Globus pallidus (tissue), 1 donor: ENCODE data around the gene KRT85.
"Not testable (repeated sequence)": the region's sequence is repeated elsewhere in the genome, so short reads cannot be mapped to it uniquely, and the experiment has no call there.

Experiments
- DNase-seq: peaks from one replicate; pipeline ENCODE4 v3.0.0-alpha.2; 2015; ENCODE audit warnings: low spot score

The KRT85 gene

DNA sequence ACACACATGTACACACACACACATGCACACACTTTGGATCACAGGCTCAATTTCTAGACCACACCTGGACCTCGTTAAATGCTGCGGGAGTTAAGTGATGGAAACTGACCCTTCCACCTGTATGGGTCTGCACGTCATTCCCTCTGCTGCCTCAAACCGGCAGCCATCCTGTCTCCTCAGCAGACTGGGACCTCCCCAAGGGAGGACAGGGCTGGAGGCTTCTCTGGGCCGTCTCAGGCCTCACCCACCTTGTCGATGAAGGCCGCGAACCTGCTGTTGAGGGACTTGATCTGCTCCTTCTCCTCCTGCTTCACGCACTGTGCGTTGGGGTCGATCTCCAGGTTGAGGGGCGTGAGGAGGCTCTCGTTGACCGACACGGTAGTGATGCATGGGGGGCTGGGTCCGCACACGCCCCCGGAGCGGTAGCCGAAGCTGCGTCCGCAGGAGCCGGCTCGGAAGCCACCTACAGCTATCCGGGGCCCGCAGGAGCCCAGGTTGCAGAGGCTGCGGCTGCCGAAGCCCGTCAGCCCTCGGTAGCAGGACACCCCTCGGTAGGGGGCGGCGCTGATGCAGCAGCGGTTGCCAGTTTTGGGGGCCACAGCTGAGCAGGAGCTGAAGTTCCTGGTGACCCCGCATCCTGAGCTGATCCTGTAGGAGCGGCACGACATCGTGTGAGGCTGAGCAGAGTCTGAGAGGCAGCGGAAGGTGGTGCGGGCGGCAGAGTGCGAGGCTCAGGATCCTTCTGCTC, at the start of gene KRT85:
TSS of gene KRT85 (minus strand) at position 744 of the 748 bp plus-strand sequence. CDS start at position 668, 76 bp downstream.
- DNase-seq = no peak

- DNase-seq = no peak
Observed at GRCh38 chr12:52416795-52417194, 49.5 kb upstream of the KRT85 start.

DNA sequence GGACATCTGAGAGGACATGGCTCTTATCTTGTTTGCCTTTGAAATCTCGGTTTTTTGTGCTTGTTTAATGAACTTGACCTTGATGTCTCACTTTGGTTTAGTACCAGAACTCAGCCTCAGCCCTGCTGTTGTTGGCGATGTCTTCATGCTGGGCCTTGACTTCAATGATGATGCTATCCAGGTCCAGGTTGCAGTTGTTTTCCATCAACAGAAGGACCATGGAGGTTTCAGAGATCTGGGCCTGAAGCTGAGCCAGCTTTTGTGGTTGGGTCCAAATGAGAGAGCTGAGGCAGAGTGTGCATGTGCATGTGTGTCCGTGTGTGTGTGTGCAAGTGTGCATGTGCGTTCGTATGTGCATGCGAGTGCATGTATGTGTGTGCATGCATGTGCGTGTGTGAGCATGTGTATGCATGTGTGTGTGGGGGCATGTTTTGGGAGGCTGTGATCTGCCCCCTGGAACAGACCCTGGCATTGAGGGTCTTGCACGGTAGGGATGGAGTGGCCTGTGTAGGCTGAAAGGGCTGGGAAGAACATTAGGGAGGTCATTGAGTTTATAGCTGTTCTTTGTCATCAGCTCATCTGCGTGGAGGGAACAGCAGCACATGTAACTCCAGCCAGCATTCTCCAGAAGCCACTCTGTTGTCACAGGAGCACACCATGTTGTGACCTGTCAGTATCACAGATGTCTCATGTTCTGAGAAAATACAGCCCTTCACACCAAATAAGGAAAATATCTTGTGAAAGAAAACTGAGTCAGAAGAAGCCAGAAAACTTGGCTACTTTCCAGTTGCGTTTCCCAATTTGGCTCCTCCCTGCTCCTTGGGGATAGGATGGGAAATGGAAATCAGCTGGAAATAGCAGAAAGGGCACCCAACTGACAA, 48.8 kb upstream of the KRT85 start:
- DNase-seq = no peak

DNA sequence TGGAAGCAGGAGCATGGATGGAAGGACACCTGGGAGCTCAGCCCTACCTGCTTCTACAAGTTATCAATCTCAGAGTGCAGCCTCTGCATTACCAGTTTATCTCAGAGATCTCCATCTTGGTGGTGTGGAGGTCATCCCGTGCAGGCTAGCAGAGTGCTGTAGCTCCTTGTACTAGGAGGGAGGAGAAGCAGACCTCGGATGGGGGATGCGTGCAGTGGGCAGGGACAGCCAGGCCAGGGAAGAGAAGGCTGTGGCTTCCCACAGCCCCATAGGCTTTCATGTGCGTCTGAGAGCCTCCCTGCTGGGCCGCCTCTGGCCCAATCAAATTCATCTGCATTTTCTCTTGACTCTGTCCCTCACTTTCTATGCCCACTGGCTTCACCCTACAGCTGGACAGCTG, 47.7 kb upstream of the KRT85 start:
- DNase-seq = no peak

DNA sequence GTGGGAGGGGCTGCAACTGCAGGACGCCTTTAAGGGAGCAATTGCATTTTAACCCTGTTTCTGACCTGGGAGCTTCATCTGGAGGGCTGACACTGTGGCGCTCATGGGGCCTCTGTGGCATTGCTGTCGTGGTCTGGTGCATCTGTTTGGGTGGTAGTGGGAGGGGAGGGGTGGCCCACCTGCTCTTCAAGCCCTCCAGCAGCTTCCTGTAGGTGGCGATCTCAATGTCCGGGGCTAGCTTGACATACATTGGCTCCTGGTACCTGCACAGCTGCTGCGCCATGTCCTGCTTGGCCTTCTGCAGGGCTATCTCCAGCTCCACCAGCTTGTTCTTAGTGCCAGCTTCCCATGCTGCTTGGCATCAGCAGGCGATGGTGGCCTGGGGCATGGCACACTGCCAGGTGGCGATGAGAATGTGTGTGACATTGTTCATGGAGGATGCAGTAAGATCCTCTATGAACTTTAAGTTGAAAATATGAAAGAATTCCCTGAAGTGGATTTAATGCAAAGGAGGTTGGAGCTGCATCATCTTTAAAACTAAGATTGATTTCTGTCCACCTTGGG, 46.6 kb upstream of the KRT85 start:
- DNase-seq = no peak

GRCh38 chr12:52413202-52413601, 45.9 kb upstream of the KRT85 start:
- DNase-seq = no peak

GRCh38 chr12:52411815-52412214, 44.5 kb upstream of the KRT85 start:
- DNase-seq = no peak

DNA sequence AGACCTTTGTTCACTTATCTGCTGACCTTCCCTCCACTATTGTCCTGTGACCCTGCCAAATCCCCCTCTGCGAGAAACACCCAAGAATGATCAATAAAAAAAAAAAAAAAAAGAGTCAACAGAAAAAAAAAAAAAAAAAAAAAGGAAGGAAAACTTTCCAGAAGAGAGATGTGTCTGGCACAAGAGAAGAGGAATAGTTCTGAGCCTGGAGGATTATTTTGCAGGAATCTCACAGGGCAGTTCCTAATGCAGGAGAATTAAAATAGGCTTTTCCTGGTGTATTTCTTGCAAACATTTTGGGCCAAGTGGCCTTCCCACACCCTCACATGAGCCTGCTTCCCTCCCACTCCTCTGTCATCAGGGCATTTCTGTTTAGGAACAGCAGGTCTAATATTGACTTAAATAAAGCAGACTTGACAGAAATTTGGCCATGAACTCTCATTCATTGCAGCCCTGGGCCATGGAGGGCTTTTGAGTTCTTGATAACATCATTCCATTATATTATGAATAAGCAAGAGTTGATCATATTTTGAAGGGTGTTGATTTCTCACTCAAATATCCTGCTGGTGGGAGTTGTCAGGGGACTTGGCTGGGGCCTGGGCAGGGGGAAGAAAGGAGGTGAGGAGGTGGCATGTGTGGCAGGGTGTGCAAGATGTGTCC, 43.4 kb upstream of the KRT85 start:
- DNase-seq = not testable (repeated sequence)

- DNase-seq = no peak
Observed at GRCh38 chr12:52407918-52408317, 40.6 kb upstream of the KRT85 start.

DNA sequence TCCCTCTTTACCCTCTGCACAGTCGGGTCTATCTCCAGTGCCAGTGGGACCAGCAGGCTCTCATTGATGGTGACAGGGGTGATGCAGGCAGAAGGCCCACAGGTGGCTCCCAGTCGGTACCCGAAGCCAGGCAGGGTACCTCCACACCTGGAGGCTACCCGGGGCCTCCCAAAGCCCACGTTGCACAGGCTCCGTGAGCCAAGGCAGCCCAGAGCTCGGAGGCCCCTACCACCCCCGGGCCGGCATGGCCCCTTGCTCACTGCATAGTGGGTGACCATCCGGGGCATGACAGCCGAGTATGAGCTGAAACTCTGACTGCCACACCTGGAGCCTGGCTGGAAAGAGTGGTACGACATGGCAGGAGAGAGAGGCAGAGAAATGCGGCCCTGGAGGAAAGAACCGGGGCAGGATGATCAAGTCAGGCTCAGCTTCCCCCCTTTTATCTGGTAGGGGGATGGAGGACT, 38.7 kb upstream of the KRT85 start, which contains the start of gene KRT82:
TSS of gene KRT82 (minus strand) at position 414 of the 464 bp plus-strand sequence. CDS start at position 356, 58 bp downstream.
- no peak for DNase-seq

- no peak for DNase-seq
Observed at GRCh38 chr12:52404951-52405350, 37.7 kb upstream of the KRT85 start.

DNA sequence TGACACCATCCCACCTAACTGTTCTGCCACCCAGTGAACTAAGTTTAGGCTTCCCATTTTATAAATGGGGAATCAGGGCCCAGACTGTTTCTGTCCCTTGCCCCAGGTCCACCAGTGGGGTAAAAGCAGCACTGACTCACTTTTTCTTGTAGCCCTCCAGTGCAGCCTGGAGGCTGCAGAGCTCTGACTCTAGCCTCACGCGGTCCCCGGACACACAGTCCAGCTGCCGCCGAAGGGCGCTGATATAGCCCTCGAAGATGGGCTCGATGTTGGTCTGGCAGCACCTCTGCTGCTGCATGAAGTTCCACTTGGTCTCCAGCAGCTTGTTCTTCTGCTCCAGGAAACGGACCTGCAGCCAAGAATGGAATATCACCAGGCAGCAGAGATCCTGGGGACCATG, 36.3 kb upstream of the KRT85 start:
- no peak for DNase-seq

DNA sequence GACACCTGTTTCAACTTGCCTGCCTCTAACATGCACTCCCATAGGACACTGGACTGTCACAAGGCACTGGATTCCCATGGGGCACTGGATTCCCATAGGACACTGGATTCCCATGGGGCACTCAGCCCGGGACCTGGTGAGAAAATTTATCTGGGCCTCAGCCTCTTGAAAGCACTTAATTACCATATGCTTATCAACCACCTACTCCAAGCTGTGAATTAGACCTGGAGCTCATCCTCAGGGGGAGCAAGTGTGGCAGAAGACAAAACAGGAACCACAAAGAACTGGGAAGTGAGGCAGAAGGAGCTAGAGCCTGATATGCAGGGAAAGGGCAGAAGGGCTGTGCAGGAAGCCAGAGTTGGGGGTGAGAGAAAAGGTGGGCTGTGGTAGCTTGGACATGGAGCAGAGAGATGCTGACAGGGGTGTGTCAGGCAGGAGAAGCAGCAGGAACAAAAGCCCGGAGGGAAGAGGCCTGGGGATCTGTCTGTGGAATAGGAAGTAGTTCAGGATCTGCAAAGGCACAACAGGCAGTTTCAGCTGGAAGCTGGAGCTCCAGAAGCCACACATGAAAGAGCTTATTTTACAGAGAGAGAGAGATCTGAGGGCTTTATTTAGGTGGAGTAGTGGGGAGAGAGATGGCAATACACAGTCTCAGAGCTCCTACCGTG, 35.7 kb upstream of the KRT85 start:
- DNase-seq = no peak

DNA sequence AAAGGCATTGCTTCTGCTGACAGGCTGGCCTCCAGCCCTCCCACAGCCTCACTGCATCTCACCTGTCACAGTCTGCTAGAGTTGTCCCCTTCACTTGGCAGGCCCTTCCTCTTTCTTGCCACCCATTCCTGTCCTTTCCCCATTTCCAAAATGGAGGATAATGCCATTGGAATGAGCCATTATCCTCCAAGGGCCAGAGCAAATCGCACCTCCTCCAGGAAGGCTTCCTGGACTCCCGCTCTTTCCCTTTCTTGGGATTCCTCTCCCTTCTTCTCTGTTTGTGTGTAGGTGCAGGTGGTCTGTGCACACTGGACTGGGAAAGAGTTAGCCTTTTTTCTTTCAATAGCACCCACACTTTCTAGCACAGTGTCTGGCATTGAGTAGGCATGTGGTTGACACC, 35.1 kb upstream of the KRT85 start:
- DNase-seq = no peak

GRCh38 chr12:52401926-52402325, 34.6 kb upstream of the KRT85 start:
- no peak for DNase-seq

- DNase-seq = no peak
Observed at GRCh38 chr12:52401526-52401925, 34.2 kb upstream of the KRT85 start.

DNA sequence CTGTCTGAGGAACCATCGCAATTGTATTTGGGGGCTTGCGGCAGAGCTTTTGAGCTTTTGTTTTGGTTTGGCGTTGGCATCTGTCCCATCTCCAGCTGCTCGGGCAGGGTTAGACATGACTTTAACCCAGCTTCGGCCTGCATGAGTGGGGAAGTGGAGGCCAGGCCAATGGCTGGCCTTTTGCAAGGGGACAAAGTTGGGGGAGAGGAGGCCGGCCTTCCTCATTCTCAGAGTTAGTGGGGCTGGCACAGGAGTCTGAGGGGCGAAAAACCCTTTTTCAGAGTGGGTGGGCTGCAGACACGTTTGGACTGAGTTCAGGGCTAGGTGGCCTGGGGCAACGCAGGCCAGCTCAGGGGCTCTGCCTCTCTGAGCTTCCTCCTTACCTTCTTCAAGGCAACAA, 33.6 kb upstream of the KRT85 start:
- no peak for DNase-seq

- DNase-seq = no peak
Observed at GRCh38 chr12:52399756-52400155, 32.5 kb upstream of the KRT85 start.

DNA sequence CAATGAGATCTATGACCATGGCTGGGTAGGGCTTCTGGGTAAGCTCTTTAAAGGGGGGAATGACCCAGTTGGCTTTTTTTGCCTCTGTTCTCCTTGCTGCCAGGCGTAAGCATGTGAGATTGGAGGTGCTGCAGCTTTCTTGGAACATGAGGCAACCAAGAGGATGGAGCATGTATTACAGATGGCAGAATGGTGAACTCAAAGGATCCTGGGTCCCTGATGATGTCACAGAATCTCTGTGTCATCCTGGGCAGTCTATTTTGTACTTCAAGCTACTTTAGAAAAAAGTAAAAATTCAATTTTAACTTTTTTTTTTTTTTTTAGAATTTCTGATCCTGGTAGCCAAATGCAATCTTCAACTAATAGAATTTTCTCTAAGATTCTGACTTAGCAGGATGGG, 30.9 kb upstream of the KRT85 start:
- no peak for DNase-seq

DNA sequence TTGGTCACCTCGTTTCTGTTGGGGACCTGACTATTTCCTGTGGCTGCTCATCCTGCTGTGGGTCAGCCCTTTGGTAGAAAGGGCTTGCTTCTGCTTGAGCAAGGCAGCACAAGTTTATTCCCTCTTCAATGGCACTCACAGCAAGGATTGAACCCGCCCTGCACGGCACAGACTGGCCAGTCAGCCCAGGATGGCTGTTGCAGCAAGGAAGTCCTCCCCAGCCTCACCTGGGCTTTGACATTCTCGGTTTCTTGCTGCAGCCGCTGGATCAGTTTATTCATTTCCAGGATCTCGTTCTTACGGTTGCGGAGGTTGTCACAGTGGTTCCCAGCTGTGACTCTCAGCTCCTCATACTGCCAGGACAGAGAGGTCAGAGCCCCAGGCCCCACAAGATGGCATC, 29.4 kb upstream of the KRT85 start:
- no peak for DNase-seq

- DNase-seq = no peak
Observed at GRCh38 chr12:52395761-52396434, 28.6 kb upstream of the KRT85 start.
